Tracheal epithelial cell (primary cell): ENCODE data around the gene BCKDK. TPM values are rescaled to one million over a fixed set of nuclear protein-coding genes. Genes with fewer than 3 reads are reported as not detected.

ENCODE experiments used
- total RNA-seq: library from RNA; depleted of rRNA; stranded (reverse); fragments of >200 nt; gene quantifications from 2 replicates; pipeline ENCODE4 v1.2.1, GENCODE V29; 2014

Gene BCKDK
- 11.7 and 20.7 TPM in 2 replicates for total RNA-seq

DNA sequence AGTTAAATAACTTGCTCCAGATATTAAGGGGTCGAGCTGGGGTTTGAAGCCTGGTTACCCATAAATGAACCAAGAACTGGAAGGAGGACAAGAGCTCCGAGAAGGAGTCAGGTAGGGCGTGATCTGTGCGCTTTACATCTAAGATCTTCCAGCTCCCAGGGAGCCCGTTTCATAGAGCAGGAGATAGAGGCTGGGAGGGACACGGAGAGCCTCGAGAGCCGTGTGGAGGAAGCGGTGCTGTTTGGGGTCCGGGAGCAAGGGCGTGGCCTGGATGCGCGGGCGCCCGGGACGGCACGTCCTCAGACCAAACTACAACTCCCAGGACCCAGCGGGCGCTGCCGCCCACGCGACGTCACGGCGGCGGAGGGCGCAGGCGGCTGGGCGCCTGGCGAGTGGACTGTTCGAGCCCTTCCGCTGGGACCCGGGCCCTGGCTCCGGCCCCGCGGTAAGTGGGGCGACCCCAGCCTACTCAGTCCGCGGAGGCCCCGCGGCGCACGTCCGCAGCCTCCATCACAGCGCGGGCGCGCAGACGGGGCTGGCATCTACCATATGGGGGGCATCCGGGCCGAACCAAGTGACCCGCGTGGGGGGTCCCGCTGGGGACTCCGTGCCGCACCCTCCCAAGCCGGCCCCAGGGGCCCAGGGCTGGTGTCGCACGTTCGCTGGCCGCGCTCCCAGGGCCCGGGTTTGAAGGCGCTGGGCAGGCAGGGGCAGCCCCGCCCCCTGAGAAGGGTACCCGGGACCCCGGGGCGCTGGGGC is at the start of gene BCKDK:
TSS of gene BCKDK (plus strand) at position 352 of the 759 bp plus-strand sequence. CDS start 838 bp downstream, outside the sequence.

DNA sequence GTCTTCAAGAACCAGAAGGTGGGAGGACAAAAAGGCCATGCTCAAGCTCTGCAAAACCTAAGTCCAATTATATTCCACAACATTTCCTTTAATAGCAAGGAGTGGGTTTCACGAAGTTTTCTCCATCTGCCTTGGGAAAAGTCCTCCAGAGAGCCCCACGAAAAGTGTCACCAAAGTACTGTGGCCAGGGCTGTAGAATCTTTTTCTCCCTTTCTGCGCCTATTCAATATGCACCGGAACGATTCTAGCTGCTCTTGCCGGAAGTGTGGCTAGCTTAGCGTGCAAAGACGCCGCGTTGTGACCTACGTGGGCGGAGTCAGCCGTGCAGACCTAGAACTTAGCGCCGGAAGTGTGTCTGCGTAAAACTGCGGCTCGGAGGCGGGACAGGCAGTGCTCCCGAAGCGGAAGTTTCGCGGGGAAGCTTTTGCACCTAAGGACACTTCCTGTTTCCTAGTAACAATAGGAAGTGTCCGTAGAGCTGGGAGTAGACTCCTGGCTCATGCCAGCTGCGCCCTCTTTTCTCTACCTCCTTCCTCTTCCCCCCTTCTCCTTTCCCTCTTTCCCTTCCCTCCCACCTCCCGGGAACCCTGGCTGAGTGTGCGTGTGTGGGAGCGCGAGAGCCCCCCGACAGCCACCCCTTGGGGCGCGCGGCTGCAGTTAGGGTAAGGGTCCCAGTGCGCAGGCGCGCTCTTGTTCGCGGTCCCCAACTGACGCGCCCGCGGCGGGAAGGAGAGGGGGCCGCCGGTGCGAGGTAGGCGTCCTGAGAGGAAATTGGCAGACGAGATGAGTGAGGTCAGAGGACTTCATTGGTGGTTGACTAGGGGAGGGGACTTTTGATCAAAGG is 34.0 kb upstream of the BCKDK start, which contains the start of the genes ZNF646 and ZNF668:
TSS of gene ZNF646 (plus strand) at position 453 of the 844 bp plus-strand sequence. CDS start 1,903 bp downstream, outside the sequence.
TSS of gene ZNF668 (minus strand) at position 271 of the 844 bp plus-strand sequence. CDS start 9,781 bp downstream, outside the sequence.

GRCh38 chr16:31088459-31089183 is 19.6 kb upstream of the BCKDK start, which contains the start of gene PRSS53:
TSS of gene PRSS53 (minus strand) at chr16:31088943. CDS start at chr16:31088809, 134 bp downstream.

DNA sequence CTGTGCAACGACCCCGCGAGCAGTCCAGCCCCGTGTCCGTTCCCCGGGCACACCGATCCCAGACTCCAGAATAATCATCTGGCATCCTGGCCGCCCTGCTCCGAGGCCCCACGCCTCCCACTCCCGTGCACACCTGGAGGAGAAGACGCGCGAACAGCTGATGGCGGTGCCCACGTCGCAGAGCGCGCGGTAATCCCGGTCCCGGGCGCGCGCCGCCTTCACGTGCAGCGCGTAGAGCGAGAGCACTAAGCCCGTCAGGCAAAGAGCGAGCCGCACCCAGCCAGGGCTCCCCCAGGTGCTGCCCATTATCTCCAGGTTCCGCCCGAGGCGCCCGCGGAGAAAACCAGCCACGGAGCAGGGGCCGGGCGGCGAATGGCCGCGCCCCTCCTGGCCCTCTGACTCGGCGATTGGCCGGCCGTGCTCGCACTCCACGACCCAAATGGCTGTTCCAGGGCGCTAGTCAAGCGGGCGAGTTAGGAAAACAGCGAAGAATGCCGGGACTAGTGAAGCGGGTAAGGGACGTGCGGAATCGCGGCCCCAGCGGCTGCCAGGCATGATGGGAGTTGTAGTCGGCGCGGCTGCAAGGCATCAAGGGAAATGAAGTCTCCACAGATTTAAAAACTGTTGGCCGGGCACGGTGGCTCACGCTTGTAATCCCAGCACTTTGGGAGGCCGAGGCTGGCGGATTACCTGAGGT is 13.6 kb upstream of the BCKDK start, which contains the start of gene VKORC1:
TSS of gene VKORC1 (minus strand) at position 374 of the 697 bp plus-strand sequence. CDS start at position 306, 68 bp downstream.

GRCh38 chr16:31117384-31118222 is 9.4 kb downstream of the BCKDK start, which contains the start of gene KAT8:
TSS of gene KAT8 (plus strand) at chr16:31117664. CDS start at chr16:31117682, 18 bp downstream.

DNA sequence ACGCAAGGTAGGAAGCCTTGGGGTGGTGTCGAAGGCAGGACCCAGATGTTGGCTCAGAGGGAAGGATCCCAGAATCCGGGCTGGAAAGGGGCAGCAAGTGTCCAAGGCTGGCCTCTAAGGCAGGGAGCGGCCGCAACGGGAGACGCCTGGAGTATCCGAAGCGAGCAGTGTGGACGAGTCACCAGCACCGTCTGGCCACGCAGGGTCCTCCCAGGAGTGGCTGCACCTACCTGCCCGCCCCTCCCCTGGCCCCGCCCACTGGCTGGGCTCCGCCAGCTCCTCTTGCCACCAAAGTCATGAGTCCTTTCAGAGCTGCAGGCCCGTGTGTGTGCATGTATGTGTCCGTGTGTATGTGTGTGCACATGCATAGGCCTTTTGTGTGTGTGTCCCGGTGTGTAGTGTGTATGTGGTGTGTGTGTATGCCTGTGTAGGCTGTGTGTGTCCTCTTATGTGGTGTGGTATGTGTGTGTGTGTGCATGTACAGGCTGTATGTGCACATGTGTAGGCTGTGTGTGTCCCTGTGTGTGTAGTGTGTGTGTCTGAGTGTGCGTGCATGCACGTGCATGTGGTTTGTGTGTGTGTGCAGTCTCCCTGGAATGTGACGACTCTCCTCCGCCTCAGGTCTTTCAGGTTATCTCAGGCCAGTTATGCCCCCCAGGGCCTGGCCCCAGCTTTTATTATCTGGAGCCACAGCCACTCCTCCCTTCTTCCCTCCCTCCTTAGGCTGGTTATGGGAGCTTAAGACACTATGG is 27.5 kb downstream of the BCKDK start, which contains the start of gene PRSS8:
TSS of gene PRSS8 (minus strand) at position 193 of the 752 bp plus-strand sequence. CDS start 229 bp downstream, outside the sequence.

DNA sequence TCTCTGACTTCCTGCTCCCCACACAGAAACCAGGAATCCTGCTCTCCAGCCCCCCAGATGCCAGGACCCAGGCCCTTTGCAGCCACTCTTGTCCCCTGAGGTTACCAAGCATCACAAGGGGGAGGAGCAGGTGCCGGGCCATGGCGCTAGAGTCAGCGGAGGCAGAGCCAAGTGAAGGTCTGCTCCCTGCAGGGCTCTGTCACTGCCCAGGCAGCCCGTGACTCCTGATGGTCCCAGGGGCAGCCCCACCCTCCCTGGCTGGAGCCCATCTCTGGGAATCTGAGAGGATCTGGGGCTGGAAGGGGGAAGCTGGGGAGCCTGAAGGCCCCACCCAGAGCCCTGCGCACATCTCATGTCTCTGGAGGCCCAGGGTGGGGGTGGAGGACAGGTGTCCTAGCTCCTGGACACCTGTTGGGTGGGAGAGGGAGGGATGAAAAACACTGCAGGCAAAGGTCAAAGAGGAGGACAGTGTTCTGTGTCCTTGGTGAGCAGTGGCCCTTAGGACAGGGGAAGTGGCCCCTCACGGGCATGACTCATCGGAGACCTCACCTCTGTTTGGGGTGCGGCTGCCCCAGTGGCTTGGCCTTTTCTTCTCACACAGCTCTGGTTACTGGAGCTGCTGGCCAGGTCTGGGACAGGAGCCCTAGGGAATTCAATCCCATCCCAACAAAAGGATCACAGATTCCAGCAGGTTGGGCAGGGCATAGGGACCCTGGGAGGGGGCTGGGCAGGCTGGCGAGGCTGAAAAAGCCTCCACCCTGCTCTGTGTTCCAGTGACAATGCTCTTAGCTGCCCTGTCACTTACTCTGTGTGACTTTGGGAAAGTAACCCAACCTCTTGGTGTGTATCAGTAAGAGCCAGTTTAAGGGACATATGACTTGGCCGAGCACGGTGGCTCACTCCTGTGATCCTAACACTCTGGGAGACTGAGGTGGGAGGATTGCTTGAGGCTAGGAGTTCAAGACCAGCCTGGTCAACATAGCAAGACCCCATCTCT is 42.0 kb downstream of the BCKDK start, which contains the start of gene PRSS36:
TSS of gene PRSS36 (minus strand) at position 173 of the 997 bp plus-strand sequence. CDS start at position 142, 31 bp downstream.

Other genes starting within 250 kb of the BCKDK start
- gene BCL7C, start 214.3 kb upstream of the BCKDK start, total RNA-seq: 28.8 and 34.7 TPM in 2 replicates
- 0.64 and 0.96 TPM in 2 replicates for gene CTF1, start 211.8 kb upstream of the BCKDK start, total RNA-seq
- 16.2 and 30.6 TPM in 2 replicates for gene FBXL19, start 184.8 kb upstream of the BCKDK start, total RNA-seq
- gene ORAI3, start 159.3 kb upstream of the BCKDK start, total RNA-seq: 24.3 and 48.8 TPM in 2 replicates
- 0.96 and 1.5 TPM in 2 replicates for gene SETD1A, start 150.6 kb upstream of the BCKDK start, total RNA-seq
- gene HSD3B7, start 123.2 kb upstream of the BCKDK start, total RNA-seq: 14.1 and 25.5 TPM in 2 replicates
- gene STX1B, start 97.7 kb upstream of the BCKDK start, total RNA-seq: 0.72 TPM in 1 of 2 replicates, not detected in the other
- gene STX4, start 74.8 kb upstream of the BCKDK start, total RNA-seq: 7.5 and 13.3 TPM in 2 replicates
- gene ZNF668, start 34.1 kb upstream of the BCKDK start, total RNA-seq: 6.4 and 7.0 TPM in 2 replicates
- 11.3 and 12.8 TPM in 2 replicates for gene ZNF646, start 34.0 kb upstream of the BCKDK start, total RNA-seq
- gene PRSS53, start 19.4 kb upstream of the BCKDK start, total RNA-seq: 0.64 and 0.96 TPM in 2 replicates
- 41.1 and 75.7 TPM in 2 replicates for gene VKORC1, start 13.6 kb upstream of the BCKDK start, total RNA-seq
- gene KAT8, start 9.3 kb downstream of the BCKDK start, total RNA-seq: 52.3 and 61.0 TPM in 2 replicates
- 31.5 and 33.0 TPM in 2 replicates for gene PRSS8, start 27.3 kb downstream of the BCKDK start, total RNA-seq
- 1.9 and 2.8 TPM in 2 replicates for gene PRSS36, start 41.7 kb downstream of the BCKDK start, total RNA-seq
- gene FUS, start 71.8 kb downstream of the BCKDK start, total RNA-seq: 19.6 and 40.7 TPM in 2 replicates
- 235 and 267 TPM in 2 replicates for gene PYCARD, start 94.4 kb downstream of the BCKDK start, total RNA-seq
- not detected in 2 replicates for gene TRIM72, start 105.7 kb downstream of the BCKDK start, total RNA-seq
- not detected in 2 replicates for gene PYDC1, start 108.7 kb downstream of the BCKDK start, total RNA-seq
- under 0.01 TPM in 1 of 2 replicates, not detected in the other for gene ITGAM, start 151.6 kb downstream of the BCKDK start, total RNA-seq
- gene ITGAX, start 246.8 kb downstream of the BCKDK start, total RNA-seq: not detected in 2 replicates